Liver (tissue), 3 donors: ENCODE measurements around the gene POC1A.

Experiments
- CTCF ChIP-seq: fragments of 150-350 bp; IDR thresholded peaks from 2 replicates; pipeline ENCODE4 v1.5.1; 2017; ENCODE audit warnings: improper control_type of control experiment, low read depth, low read length; ENCODE audit not compliant: missing input control
- FOXA1 ChIP-seq: IDR thresholded peaks from 2 replicates; pipeline ENCODE4 v1.6.1; 2016; ENCODE audit warnings: antibody characterized with exemption
- GABPA ChIP-seq, 2 donors: IDR thresholded peaks in 1 of 2; conservative IDR thresholded peaks in 1 of 2; 2 replicates each; pipeline ENCODE4 v1.6.1; 2016; ENCODE audit warnings: antibody characterized with exemption in 2 of 2, mild to moderate bottlenecking in 1 of 2, moderate library complexity in 1 of 2
- HNF4G ChIP-seq: IDR thresholded peaks from 2 replicates; pipeline ENCODE4 v1.6.1; 2016; ENCODE audit warnings: antibody characterized with exemption
- JUND ChIP-seq, 2 donors: IDR thresholded peaks; 2 replicates each; pipeline ENCODE4 v1.6.1; 2016; ENCODE audit warnings: antibody characterized with exemption in 2 of 2
- MAX ChIP-seq: IDR thresholded peaks from 2 replicates; pipeline ENCODE4 v1.6.1; 2016; ENCODE audit warnings: antibody characterized with exemption
- NR2F2 ChIP-seq: IDR thresholded peaks from 2 replicates; pipeline ENCODE4 v1.6.1; 2016; ENCODE audit warnings: antibody characterized with exemption
- TAF1 ChIP-seq: conservative IDR thresholded peaks from 2 replicates; pipeline ENCODE4 v1.6.1; 2016; ENCODE audit warnings: antibody characterized with exemption, mild to moderate bottlenecking
- donor health status: healthy.
- donor health status: healthy.

GRCh38 chr3:52104684-52105640 is 49.3 kb downstream of the POC1A start:
- TF ChIP-seq TAF1, result no peak
- no peak for TF ChIP-seq CTCF
- TF ChIP-seq MAX, result no peak
- no peak for TF ChIP-seq GABPA (IDR thresholded peaks at IDR 0.05 in 1 of 2, conservative IDR thresholded peaks at IDR 0.05 in 1 of 2)
- no peak for TF ChIP-seq FOXA1
- no peak for TF ChIP-seq HNF4G
- TF ChIP-seq JUND (IDR thresholded peaks at IDR 0.05), result no peak
- no peak for TF ChIP-seq NR2F2
